ELF-1 (cell line): ENCODE measurements around the gene CCL1.

Source experiments
- DNase-seq: peaks from one replicate; pipeline ENCODE4 v3.0.0-alpha.2; 2016; ENCODE audit warnings: low read depth, low spot score

The CCL1 gene

DNA sequence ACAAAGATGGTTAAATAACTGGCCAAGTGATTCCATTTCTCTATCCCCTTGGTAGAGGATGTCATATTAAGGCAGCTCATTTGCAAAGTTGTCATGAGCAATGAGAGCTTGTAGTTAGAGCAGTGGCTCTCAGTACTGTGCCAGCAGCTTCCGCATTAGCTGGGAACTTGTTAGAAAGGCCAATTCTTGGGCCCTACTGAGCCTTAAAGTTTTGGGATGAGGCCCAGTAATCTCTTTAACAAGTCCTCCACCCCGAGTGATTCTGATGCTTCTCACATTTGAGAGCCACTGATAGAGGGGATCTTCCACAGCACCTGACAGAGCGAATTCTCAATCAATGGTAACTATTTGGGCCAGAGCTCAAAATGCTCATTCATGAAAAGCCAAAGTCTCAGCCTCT, 20.2 kb upstream of the CCL1 start:
- DNase-seq: no peak

DNA sequence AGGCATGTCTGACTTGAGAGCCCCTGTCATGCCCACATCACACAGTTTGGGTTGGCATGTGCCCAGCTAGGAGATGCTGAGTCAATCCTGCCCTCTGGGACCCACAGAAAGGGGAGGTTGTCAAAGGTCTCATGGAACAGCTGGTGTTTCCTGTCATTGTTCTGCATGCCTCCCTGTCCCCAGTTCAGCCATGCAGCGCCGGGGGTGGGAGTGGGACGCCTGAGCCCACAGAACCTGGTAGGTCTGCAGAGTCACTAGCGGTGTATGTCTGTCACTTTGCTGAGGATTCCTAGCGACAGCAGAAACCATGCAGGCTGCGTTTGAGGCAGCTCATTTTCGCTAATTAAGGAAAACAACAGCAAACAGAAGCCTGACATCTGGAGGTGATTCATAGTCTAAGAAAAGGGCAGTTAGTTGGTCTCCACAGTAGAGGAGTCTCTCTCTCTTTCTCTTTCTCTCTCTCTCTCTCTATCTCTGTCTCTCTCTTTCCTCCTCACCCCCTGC, 19.6 kb upstream of the CCL1 start:
- no peak for DNase-seq

DNA sequence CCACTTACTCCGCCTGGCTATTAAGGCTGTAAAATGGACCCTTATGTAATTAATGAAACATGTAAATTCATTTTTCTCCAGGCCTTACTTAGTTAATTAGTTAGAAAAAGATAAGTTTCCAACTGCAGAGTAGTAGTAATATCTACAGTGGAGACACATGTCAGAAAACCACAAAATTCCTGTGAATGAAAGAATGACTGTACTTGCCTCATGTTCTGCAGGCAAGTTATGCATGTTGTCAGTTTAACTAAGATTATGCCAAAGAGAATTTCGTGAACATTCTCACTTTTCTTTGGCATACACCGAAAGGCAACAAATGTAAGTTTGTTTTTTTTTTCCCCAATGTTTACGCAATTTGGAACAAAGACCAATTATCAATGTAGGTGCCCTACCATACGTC, 16.8 kb upstream of the CCL1 start:
- no peak for DNase-seq

DNA sequence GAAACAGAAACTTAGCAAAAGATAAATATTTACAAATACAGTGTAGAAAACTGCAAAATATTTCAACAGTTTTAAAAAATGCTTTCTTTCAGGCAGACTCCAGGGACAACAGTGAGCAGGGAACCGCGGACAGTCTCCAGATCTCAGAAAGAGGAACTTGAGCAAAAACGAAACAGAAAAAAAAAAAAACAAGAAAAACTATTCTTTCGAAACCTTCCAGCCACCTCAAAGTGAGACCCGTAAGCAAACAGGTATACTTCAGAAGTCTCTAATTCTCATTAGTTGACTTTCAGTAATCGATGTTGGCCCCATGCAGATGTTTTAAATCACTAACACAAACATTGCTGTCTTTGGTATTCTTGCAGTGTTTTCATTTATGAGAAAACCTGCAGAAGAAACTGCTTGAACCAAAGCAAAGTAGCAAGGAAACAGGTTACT, 15.7 kb upstream of the CCL1 start:
- no peak for DNase-seq

DNA sequence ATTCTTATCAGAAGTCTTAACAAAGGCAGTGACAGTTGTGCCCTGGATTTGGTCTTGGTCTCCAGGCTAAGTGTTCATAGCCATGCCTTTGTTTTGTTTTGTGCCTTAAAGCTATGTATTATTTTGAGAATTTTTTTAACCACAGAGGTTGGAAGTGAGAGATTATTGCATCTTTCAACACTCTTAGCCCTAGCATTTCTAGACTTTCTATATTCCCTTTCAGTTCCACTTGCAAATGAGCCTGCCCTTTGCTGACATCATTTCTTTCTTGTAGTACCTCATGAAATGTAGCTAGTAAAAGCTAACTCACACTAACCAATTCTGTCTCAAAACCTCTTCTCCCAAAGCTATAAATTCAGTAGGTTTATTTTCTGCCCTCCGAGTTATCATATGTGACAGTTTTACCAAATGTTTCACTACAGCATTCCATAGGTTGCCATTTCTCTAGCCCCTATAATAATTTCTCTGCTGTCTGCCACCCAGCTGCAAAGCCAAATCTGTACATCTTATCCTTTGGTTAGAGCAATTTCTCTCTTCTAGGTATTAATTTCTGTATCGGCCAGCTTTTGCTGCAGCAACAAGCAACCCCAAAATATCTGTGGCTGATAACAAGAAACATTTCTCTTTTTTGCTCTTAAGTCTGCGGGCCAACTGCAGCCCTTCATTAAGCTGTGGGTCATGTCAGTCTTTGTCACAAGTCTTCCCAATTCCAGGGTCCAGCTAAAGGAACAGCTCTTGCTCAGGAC, 14.2 kb upstream of the CCL1 start:
- no peak for DNase-seq

DNA sequence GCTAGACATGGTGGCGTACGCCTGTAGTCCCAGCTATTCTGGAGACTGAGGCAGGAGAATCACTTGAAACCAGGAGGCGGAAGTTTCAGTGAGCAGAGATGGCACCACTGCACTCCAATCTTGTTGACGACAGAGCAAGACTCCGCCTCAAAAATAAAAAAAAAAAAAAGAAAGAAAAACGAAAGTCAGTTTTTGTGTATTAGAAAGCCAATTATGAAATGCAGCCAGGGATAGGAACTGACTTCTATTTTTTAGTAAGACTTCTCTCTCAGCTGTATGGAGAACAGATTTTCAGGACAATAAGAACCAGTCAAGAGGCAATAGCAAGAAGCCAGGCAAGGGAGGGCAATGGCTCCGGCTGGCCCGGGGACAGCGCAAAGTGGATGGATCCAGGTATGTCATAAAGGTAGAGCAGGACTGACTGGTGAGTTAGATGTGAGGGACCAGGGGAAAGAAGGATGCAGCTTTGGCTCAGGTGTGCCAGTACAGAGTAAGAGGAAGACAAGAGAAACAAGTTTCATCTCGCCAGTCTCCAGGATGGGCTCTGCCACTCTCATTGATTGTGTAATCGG, 12.5 kb upstream of the CCL1 start:
- DNase-seq: no peak

DNA sequence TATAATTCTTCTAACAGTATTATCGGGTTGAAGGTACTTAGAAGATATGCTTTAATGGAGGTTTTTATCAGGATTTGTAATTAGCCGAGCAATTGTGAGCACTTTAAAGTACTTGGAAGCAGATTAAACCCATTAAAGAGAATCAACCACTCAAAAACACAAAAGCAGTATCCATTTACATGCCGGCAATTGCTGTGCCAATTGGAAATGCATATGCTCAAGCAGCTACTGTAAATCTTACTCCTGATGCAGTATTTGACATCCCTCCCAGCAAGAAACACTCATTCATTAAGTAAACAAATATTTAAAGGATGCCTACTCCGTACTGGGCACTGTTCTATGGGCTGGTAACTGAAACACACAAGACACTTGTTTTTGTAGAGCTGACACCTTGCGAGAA, 11.4 kb upstream of the CCL1 start:
- no peak for DNase-seq

DNA sequence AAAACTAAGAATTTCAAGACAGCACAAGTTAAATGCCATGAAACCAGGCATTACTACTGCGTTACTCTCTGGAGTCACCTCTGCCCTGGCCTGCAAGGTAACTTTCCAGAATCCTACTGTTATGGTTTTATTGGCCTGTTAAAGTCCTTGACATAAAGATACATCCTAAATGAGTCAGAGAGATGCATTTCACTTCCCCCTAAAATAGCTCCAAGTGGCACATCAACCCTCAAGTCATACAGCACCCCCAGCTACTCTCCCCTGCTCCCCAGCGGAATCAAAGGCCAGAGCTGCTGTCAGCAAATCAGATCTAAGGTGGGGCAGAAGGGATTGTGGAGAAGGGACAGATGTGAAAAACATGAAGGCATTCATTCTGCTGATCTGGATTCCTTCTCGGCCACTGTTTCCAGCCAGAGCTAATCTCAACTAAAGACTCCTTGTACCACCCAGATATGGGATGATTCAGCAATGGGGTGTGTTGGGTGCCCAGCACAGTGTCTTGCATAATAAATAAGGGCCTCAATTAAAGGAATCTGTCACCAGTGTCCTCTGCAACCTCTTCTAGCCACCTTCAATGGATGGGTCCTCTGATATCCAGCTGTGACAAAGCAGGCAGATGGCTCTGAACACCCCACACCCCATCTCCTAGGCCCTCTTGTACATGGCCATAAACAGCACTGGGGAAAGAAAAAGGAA, 8.5 kb upstream of the CCL1 start:
- no peak for DNase-seq

DNA sequence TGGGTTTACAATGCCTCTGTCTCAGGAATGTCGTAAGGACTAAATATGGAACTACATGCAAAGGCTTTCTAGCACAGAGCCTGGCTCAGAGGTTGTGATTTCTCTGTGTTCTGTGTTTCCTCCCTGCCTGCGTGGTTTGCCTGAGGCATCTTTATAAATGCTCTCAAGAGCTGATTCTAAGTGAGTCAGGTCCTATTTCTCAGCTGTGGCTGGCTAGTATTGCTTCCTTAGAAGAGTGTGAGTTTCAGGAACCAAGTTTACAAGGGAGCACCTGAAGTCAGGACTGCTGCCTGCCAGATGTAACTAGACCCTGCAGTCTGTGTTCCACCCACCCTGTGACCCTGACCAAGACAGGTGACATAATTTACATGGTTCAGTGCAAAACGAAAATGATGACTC, 8.0 kb upstream of the CCL1 start:
- no peak for DNase-seq

DNA sequence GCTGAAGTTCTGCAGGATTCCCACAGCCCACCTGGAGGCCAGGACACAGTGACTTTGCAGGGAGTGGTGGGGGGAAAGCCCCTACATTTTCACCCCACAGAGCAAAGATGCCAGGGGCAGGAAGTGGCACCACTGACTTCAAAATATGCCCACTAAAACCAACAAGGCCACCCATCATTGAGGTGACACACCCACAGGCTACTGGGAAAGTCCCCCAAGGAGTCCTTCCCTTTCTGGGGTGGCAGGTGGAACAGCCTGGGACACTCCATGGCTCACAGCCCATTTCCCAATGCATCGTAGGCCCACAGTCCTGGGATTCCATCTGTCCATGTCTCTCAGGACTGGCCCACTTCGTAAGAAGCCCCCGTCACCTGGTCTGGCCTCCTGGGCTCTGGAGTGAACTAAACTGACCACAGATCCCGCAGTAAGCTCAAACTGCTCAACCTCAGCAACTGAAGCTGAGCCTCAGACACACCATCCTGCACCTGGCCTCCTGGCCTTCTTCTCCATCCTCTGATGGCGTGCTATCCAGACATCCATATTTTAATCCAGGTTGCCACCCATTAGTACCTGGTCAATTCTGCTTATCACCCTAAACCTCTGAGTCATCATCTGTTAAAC, 7.5 kb upstream of the CCL1 start:
- DNase-seq: no peak

DNA sequence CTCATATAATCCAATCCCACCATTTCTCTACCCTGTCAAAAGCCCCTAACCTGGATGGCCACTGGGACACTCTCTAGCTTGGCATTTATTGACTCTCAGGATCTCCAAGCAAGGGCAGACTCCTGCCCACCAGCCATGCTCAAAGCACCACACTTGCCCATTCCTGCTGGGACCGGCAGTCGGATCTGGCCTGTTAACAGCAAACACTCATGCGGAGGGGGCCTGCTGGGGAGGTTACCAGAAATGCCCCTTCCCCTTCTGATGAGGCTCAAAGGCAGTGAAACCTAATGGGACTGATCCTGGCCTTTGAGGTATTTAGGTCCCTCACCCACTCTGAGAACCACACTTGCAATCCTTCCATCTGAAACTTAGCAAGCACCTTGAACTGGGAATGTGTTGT, 6.5 kb upstream of the CCL1 start:
- no peak for DNase-seq

DNA sequence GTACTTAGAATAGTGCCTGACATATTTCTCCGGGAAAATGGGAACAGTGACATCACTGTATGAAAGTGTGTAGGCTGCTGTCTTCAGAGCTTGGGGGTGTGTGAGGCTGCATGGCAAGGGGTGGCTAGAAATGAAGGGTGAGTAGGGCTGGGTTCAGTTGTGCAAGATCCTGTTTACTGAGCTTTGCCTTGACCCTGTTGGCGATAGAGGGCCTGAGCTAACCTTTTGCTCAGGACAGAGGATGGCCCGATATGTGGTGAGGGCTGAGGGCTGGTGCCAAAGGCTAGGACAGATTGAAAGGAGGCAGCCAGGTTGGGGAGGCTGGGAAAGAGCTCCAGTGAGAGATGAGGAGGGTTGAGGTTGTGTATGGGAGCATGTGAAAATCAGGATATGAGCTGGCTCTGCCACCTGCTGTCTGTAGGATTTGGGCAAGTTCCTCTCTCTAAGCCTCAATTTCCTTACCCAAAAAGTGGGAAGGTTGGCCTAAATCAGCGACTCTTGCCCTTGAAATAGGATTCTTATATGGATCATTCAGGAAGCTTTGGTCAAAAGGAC, 6.0 kb upstream of the CCL1 start:
- no peak for DNase-seq

DNA sequence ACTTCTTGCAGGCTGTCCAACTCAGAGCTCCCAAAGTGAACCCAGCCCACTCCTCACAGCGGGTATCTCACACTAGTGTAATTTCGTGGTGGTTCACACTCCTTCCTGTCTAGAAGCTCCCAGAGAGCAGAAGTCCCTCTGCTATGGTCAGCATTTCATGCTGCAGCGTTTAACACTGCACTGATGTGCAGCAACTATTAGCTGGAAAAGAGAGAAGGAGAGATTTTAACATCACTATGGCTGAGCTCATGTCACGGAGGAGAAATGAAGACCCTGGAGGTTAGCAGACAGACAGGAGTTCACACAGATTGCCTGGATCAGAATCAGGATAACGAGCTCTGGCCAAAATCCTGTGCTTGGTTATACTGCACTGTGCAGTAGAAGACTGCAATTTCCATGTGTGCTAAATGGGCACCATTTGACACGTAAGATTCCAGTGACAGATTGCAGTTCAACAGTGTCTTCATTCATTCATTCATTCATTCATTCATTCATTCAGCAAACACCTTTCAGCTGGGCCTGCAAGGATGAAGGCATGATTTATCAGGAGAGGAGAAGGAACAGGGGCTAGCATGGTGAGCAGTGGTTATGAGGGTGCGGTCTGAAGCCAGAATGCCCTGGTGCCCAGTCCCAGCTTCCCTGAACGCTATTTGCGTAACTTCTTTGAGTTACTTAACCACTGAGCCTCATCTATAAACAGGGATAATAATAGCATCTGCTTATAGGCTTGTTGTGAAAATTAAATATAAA, 5.3 kb upstream of the CCL1 start:
- DNase-seq: no peak

DNA sequence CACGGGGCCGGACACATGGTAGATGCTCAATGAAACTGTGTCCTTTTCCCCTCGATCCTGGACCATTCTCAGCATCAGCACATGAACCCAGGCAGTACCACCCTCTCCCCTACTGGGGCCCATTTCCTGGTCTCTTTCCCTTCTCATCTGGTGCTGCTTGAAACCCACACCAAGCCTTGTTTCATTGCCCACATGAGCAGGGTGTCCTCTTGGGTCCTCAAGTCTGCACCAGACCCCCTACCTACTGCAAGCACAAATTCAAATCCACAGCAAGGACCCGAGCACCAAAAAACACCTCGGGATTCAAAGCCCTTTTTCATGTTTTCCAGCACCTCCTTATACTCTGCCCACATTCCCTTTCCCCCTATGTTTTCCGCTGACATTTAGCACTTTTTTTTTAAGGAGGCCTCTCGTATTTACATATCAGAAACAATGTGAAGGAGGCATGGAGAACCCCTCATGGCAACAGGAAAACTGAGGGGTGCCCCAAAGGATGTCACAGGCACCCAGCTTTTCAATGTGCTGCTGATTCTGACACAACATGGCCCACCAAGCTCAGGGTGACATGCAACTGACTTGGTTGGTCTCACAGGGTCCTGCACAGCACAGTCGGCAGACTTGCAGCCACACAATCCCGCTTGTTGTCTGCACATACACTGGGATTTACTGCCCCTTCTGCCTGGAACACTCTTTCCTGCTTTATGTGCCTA, 4.6 kb upstream of the CCL1 start:
- no peak for DNase-seq

DNA sequence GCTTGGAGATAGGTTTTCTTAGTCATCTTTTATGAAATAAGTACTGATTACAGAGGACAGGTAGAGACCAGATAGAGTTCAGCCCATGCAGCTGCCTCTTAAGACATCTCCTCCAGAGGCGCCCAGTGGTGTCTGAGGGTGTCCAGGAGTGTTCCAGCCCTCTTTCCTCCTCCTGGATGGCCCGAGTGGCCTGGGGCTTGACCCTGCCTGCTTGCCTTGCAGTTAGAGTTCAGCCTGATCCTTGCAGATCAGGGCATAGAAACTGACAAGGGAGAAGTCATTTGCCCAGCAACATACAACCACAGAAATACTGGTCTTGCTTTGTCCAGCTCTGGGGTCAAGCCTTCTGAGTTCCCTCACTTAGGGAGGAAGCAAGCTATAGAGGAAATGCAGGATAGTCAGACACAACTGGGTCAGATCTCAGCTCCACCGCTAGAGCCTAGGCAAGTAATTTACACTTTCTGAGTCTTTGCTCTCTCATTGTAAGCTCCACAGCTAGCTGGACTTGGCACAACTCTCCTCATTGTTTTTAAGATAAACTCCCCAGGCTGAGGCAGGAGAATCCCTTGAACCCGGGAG, 3.6 kb upstream of the CCL1 start:
- DNase-seq: no peak

DNA sequence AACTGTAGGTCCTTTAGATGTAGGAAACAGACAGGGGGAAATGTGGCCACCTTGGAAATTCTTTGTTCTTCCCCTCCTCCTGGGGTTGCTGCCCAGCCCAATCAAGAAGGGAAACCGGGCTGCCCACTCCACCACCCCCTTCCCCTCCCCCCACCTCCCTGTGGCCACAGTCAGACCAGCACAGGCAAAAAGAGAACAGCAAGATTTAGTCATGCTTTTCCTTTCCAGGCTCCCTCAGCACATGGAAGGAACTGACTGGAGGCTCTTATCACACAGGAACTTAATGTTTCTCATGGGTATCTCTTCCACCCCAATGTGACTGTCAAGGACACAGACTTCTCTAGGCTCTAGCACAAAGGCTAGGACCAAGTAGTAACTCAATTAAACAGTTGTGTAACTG, 3.0 kb upstream of the CCL1 start:
- no peak for DNase-seq

DNA sequence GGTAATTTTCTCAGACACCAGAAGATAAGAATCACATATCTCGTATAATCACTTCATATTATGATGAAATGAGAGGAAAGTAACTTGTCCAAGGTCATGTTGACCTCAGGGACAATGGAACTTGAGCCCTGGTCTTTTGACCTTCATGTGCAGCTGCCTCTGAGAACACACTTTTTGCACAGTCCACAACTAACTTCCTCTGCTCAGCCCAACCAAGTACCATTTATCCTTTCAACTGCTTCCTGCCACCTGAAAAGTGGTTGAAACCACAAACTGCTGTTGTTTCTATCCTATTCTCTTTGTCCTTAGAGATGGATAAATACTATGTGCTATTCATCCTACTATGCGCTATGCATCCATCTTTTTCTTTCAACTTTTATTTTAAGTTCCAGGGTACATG, 2.3 kb upstream of the CCL1 start:
- DNase-seq: no peak

DNA sequence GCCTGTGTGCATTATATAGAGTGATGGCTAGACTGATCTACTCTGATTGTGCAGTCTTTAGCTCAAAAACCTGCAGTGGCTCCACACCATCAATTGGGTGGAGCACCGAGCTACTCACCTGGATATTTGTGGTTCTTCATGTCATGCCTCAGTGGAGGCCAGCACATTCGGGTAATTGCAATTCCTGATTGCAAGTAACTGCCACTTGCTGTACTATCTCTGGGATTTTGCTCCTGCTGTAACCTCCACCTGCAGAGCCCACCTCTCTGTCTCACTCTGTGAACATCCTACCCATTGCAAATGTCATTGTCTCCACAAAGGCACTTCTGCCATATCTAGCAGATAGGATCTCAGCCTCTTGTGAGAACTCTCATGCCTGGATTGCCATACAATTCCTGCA, 1.7 kb upstream of the CCL1 start:
- DNase-seq: no peak

DNA sequence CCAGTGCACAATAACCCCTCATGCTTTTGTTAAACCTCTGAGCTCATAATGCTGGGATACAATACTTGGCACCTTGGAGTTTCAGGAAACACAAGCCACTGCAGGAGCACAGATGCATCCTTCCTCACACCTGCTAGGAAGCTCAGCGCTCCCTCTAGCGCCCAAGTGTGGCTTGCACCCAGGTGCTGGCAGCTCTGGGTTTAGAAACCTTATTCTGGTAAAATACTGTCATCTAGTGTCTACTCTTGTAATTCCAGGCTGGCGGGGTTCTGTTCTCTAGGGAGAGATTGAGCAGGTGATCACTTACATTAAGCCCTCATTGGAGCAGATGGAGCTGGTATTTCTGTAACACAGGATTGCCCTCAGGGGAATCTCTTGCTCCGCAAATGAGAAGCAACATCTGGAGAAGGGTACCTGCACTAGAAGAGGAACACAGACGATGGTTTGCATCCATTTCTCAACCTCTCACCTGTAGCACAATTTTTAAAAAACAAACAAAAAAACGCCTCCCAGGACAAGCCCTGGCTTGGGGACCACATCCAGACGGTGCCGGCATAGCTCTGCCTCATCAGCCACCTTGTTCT, 1.5 kb downstream of the CCL1 start:
- DNase-seq: peak; percentile 95

DNA sequence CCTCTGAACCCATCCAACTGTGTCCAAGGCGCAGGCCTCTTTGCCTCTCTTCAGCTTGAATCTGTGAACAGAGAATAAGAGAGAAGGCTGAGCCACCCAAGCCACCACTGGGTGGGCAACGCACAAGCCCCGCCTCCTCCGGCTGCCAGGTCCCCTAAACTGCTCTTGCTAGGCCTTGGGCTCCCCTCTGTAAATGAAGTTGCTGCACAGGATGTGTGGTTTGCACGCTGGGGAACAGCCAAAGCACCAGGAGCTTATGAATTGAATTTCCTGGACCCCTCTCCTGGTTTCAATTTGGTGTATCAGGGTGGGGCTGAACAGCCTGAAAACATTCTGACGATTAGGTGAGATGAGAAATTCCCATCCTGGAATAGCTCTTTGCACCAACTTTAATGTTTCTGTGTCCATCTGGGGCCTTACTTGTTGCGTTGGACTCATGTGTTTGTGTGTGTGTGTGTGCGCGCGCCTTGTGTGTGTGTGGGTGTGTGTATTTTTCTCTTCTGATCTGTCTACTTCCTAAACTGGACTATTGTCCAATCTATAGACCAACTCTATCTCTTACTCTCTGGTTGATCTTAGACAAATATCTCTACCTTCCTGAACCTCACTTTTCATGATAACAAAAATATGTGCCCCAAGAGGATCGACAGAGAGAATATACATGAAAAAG, 2.3 kb downstream of the CCL1 start:
- DNase-seq: no peak
